AG09319 (cell line): ENCODE results near the gene CNTN4.
"Not testable (repeated sequence)": the region's sequence is repeated elsewhere in the genome, so short reads cannot be mapped to it uniquely, and the experiment has no call there.

Experiments
- DNase-seq: peaks from one replicate; pipeline ENCODE4 v3.0.0-alpha.2; 2010; ENCODE audit warnings: low read depth; ENCODE audit errors: extremely low read depth
- CTCF ChIP-seq: IDR thresholded peaks from 2 replicates; pipeline ENCODE4 v1.5.1; 2011; ENCODE audit warnings: low read depth, mild to moderate bottlenecking, inconsistent platforms, low read length, moderate library complexity

The CNTN4 gene

GRCh38 chr3:2098398-2099027 lies at the start of gene CNTN4:
CNTN4 (plus strand) TSS chr3:2098866.
- DNase-seq: no peak
- TF ChIP-seq CTCF: no peak

GRCh38 chr3:2061360-2061759 lies 37.3 kb upstream of the CNTN4 start:
- no peak for DNase-seq
- TF ChIP-seq CTCF: no peak

GRCh38 chr3:2071531-2071930 lies 27.1 kb upstream of the CNTN4 start:
- no peak for DNase-seq
- TF ChIP-seq CTCF: no peak

- TF ChIP-seq CTCF: no peak
- DNase-seq: no peak
These were observed 19.8 kb upstream of the CNTN4 start for GRCh38 chr3:2078821-2079220.

GRCh38 chr3:2082871-2083480 lies 15.7 kb upstream of the CNTN4 start:
- no peak for DNase-seq
- TF ChIP-seq CTCF: no peak

- DNase-seq: not testable (repeated sequence)
These were observed 15.1 kb upstream of the CNTN4 start for GRCh38 chr3:2083558-2083957.

GRCh38 chr3:2090095-2090911 lies 8.4 kb upstream of the CNTN4 start:
- no peak for TF ChIP-seq CTCF
- DNase-seq: no peak
